ENCODE data around the gene TCERG1L. TPM values are rescaled to one million over a fixed set of nuclear protein-coding genes. Genes with fewer than 3 reads are reported as not detected.

Gene TCERG1L
- total RNA-seq, 1 donor from 2014 or later = 0.48 TPM

DNA sequence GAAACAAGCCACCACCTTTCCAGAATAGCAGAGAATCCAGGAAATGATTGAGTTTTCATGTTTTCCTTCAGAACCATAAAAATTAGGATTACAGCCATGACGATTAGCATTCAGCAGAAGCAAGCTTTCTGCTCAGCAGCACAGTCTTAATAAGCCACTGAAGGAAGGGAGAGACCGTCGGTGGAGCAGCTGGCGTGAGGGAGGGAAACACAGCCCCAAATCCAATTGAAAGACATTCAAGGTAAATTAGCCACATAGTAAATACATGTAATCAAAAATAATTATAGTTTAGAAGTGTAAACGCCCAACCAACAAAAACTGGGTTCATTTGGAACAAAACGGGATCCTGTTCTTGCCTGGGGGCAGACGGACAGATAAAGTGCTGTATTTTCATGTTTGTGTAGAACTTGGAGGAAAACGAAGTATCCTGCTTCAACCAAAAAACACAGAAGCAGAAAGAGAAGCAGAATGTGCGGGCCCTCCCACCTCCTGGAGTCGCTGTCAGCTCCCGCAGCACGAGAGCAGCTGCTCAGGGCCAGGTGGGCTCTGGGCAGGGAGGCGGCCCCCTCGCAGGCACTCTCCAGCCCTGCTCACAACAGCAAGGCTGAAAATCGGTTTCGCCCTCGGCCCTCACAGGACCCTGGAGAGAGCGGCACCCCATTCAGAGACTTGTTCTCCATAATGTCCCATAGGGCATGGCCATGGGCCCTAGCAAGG is 84.9 kb downstream of the TCERG1L start:
- DNase-seq (ENCODE audit: low spot score) = no peak

DNA sequence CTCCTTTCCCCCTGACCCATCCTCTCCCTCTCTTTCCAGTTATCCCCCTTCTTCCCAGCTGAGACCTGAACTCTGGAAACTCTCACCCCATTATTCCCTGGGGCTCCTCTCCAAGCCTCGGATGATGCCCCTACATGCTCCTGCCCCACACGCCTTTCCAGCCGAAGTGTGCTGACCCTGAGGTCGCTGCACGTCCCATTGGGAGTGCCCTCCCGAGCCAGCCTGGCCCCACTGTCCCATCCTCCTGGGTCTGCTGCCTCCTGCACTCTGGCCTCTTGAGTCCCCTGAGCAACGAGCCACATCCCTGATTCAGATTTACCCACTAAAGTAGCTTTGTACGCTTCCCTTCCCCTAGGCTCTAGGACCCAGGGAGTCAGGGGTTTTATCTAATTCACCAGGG is 87.4 kb downstream of the TCERG1L start:
- DNase-seq (ENCODE audit: low spot score) = no peak

DNA sequence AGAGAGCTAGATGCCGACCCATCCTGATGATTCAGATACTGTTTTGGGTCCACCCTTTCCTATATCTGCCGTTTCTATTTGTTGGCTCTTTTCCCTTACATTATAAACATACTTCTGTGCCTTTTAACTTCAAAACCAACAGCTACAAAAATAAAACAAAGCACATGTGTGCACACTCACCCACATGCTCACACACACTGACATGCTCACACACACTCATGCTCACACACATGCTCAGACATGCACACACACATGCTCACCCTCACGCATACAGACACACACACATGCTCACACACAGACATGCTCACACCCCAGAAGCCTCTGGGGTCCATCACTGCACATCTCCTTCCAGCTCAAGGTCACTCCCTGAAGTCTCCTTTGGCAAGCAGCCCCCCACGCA is 88.1 kb downstream of the TCERG1L start:
- DNase-seq (ENCODE audit: low spot score) = no peak

DNA sequence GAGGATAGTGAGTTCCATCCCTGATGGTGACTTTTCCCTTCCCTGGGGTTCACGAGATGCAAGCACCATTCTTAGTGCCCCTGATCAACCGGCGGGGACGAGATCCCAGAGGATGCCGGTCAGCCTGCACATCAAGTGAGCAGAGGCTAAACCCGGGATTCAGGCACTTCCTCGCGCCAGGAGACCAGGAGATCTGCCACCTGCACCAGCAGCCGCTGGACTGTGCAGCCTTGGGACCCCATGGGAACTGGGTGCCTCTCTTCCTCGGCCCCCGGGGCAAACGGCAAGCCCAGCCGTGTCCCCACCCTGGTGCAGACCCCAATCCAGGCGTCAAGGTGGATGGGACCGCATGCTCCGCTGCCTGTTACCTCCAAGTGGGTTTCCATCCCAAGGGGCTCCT is 88.5 kb downstream of the TCERG1L start:
- DNase-seq (ENCODE audit: low spot score) = no peak

DNA sequence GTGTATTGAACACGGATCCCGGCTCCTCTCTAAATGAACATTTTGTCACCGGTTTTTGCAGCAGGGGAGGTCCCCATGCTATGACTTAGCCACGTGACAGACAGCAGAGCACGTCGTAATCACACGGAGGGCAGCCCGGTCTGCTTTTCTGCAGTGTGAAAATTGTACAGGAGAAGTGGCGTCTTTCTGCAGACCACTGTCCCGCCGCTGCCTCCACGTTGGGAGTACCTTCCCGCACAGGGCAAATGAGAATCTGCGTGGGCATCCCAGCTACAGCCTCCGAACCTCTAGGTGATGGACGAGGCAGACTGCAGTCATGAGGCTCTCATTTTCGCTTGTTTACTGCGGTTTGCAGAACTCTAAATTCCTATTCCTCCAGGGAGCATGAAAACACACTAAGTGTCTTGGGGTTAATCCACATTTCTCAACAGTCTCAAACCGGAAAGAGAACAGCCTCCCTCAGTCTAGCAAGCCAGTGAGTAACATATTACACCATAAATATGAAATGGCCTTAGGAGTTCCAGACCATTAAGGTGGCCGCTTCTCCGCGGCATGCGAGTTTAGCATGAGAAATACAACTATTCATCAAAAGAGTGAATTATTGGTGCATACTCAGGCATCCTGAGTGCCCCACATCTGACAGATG is 89.8 kb downstream of the TCERG1L start:
- no peak for DNase-seq (ENCODE audit: low spot score)

DNA sequence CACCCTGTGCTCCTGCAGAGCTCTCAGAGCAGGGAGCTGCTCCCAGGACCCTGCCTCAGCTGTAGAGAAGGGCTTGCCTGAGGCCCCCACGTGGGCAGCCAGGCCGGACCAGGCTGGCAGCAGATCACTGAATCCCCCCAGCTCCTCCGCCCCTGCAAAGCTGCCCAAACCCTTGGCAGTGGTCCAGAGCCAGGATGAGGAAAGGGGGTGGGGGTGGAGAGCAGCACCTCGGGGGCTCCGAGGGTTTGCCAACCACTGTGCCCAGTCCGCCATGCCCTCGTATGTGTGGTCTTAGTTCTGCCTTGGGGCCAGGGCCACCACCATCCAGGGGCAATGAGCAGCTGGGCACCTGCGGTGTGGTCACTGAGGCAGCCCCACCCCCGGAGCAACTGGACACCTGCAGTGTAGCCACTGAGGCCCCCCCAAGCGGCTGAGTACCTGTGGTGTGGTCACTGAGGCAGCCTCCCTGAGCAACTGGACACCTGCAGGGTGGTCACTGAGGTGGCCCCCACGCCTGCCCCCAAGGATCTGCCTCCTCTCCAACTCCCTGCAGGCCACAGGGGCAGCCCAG is 90.8 kb downstream of the TCERG1L start:
- no peak for DNase-seq (ENCODE audit: low spot score)

DNA sequence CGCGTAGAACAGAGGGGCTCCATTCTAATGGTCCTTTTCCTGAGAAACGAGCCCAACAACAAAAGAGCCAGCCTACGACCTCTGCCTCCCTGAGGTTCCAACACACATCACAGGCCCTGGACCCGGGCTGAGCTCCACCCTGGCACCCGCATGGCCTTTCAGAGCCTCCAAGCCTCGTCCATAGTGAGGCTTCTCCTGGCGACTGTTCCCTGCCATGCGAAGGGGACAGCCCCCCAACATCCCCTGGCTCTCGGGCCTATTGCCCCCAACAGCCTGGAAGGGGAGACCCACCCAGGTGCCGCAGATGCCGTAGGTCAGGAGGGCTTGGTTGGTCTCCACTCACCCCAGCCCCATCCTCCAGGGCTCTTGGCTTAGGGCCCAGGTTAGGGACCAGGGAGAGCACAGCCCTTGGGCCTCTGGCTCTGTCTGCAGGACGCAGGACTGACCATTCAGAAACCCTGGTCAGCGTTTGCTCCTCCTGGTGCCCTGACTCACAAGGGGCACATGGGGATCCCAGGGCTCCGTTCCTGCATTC is 91.5 kb downstream of the TCERG1L start:
- DNase-seq (ENCODE audit: low spot score) = no peak

DNA sequence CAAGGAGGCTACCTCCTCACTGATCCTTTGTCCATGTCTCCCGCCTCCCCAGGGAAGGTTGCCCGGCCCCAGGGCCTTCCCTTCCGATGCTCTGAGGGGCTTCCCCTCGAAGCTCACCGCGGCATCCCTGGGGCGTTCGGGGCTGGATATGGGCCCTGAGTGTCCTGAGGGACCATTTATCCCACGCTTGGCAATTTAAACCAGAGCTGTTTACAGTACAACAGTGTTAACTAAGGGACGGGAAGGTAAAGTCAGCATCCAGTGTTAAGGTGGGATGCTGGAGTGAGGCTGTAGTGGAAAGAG is 92.0 kb downstream of the TCERG1L start:
- DNase-seq (ENCODE audit: low spot score) = no peak

DNA sequence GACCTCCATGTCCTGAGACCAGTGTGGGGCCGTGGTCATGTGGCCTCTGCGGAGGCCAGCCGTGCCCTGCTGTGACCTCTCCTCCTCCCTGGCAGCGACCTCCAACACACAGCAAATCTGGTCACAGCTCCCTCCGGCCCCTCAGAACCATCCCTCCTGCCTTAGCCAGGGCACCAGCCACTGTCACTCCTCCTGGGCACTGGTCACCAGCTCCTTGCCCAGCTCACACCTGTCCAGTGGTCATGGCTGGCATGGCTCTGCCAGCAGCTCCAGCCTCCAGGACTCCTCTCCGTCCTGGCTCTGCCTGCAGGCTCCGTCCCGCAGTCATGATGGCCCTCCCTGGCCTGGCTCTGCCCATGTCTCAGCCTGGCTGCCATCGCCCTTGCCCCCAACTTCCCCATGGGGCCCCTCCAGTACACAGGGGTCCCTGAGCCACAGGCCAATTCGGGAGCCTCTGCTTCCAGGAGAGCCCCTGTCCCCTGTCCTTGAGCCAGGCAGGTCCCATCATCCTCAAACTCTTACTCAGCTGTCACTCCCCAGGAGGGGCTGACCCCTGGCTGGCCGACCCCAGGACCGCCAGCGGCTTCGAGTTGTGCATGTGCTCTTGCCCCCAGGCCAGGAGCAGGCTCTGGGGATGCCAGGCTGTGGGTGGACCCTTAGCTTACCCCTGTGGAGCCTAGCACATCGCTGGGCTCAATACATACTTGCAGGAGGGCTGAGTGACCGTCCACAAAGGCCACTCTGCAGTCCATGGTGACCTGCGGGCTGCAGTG is 92.5 kb downstream of the TCERG1L start:
- DNase-seq (ENCODE audit: low spot score) = no peak

DNA sequence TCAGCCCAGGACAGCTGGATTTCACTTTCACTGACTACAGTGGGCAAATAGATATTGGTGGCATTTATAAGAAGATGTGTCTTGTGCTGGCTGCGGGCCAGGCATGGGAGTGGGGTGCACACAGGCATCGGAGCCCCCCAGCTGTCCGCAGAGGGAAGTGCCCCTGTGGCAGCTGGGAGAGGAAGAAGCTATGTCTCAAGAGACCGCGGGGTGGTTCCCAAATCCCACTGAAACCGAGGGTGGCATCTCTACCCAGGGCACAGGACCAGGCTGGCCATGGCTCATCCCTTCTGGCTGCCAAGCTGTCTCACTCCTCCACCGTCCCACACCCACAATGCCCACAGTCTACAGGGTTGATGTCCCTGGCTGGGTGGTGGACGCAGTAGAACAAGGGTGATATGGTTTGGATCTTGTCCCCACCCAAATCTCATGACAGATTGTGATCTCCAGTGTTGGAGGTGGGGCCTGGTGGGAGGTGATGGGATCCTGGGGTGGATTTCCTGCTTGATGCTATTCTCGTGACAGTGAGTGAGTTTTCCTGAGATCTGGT is 94.8 kb downstream of the TCERG1L start:
- no peak for DNase-seq (ENCODE audit: low spot score)

DNA sequence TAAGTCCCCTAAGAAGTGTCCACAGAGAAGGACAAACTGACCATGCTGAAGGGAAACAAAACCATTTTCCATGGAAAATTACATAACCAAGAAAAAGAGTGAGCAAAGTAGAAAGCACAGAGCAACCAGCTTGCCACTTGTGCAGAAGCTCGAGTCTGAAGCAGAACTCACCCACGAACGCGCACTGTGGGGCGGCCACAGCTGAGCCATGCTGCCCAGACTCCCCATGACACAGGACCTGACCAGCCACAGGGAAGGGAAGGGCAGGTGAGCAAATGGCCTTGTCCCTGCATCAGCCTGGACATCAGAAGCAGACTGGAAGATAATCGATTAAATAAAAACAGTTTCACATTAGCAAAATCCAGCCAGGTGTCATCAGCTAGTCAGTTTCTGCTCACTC is 95.7 kb downstream of the TCERG1L start:
- no peak for DNase-seq (ENCODE audit: low spot score)

DNA sequence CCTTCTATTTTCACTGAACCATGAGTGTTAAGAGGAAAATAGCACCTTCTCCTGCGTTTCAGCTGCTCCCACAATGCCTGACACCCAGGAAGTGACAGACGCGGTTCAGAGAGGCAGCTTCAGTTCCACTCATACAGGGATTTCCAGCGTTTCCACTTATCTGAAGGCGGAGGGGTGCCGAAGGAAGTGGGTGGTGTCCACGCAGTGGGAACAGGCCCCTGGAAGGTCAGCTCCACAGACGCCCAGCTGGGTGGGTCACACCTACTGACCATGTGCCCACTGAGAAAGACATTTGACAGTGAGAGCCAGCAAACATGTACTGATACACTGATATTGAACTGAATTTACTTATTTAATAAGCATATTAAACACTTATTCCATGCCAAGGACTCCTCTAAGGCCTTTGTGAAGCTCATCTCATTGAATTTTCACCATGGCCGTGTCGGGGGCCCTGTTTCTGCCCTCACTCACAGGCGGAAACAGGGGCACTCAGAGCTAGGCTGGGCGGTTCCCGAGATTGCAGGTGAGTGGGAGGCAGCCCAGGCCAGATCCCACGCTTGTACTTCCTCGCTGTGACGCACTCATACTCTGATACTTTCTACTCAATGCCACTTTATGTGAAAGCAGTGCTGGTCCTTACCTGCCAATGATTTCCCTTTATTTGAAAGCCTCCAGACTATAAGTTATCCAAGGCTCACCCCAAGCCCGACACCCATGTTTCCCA is 96.8 kb downstream of the TCERG1L start:
- DNase-seq (ENCODE audit: low spot score) = no peak

DNA sequence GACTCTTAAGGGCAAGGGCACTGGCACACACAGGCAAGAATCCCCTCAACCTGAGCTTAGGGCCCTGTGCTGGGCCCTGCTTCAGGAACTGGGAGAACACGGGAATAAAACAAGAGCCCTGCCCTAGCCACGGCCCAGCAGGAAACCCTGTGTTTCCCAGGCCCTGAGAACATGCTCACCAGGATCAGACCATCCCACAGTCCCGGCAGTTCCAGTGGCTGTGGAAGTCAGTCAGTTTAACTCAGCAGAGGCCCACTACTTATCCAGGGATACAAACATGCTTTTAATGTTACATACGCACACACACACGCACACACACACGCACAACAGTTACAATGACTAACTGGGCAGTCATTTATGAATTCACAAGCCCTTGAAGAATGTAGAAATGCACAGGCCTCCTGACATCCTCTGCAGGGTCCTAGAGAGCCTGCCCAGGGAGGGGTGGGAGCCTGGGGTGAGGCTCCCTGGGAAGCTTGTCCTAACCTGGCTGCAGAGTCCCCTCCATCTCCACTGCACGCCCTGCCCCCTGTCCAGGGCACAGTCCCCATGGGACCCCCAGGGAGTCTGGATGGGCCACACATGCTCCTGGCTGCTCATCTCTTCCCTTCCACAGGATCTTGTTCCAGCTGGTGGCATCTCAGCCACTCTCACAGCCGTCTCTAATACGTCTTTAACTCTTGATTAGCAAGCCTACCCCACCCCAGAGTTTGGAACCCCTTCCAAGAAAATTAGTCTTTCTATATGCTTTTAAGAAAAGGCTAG is 97.6 kb downstream of the TCERG1L start:
- DNase-seq (ENCODE audit: low spot score) = peak; percentile 63

DNA sequence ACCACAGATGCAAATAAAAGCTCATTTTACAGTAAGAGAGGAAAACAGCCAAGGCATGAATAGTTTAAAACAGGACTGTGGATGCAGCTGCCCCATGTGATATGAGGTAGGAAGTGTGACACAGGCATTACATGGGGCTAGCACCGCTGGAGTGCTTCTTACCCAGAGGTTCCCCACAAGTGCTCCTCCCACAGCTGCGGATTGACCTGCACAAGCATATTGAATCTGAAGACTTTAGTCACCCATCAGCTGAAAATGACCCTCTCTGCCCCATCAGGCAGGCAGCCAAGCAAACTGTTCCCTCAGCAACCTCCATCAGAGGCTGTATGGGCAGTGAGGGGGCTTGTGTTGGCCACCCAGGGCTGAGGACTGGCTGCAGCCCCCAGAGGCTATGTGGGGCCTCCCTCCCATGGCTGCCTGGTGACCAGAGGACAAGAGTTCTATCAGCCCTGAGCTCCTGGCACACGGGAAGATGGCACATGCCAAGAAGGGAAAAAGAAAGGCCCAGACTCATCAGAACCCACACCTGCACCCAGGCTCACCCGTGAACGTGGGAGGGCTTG is 98.7 kb downstream of the TCERG1L start:
- no peak for DNase-seq (ENCODE audit: low spot score)

DNA sequence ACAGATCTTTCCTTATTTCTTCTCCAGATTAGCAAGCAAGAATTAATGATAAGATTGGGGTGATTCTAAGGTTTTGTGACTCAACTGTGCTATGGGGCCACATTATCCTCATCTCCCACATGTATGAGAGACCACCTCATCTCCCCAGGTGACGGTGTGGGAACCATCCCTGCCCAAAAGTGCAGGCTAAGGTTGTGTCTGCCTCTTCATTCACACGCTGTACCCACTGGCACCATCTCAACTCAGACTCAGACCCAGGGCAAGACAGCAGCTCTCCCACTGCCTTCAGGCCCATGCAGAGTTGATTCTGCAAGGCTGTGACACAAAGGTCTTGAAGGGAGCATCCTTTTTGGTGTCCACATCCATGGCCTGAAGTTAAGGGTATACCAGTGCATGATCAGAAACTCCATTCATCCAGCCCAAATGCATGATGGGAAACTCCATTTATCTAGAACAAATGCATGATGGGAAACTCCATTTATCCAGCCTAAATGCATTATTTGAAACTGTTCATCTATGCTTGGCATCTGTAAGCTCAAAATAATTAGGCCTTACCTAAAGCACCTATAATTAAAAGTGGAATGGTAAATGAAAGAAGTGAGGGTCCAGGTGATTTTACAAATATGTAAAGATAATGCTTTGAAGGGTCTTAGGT is 99.4 kb downstream of the TCERG1L start:
- DNase-seq (ENCODE audit: low spot score) = no peak

DNA sequence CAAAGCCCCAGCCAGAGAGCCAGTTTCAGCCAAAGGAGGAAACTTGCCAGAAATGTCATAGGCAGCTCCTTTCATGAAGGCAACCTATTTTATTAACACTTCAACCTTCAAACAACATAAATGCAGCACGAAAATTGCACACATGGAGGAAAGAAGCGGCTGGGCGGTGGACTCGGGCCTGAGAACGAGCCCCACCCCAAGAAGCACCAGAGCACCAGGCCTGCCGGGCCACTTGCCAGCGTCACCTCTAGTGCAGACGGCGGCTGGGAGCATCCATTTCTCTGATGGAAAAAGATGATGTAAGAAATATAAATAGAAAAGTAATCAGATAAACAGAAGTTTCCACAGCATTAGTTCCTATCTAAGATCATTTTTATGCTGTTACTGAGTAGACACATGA is 100.0 kb downstream of the TCERG1L start:
- DNase-seq (ENCODE audit: low spot score) = no peak

DNA sequence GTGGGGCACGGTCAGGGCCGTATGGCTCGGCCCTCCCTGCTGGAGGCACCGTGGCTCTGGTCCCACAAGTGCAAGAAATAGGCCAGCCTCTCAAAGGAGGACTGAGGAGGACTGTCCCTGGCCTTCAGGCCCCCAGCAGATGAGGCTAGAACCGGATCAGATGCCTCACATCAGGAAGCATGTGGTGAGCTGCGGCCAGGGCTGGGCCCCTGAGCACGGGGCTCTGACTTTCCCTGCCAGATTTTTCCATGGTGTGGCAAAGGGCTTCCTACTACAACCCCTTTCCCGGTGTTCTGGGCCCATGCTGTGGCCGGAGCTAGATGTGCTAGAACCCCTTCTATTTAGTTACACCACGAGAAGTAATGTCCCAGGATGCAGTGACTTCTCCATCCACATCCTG is 100.4 kb downstream of the TCERG1L start:
- no peak for DNase-seq (ENCODE audit: low spot score)

DNA sequence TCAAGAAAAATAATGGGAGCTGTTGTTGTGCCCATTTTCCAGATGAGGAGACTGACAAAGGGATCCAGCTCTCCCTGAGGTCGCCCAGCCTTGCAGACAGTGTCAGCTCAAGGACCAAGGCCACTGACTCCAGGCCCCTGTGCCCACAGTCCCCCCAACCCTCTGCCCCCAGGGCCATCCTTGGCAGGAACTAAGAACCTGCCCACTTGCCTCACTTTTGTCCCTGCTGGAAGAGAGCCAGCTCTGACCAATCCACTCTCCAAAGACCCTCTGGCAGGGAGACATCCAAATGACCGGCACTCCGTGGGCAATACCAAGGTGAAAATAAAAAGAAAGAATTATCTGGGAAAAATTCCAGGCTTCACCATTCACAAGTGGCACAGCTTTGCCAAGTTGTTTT is 101.3 kb downstream of the TCERG1L start:
- DNase-seq (ENCODE audit: low spot score) = no peak

DNA sequence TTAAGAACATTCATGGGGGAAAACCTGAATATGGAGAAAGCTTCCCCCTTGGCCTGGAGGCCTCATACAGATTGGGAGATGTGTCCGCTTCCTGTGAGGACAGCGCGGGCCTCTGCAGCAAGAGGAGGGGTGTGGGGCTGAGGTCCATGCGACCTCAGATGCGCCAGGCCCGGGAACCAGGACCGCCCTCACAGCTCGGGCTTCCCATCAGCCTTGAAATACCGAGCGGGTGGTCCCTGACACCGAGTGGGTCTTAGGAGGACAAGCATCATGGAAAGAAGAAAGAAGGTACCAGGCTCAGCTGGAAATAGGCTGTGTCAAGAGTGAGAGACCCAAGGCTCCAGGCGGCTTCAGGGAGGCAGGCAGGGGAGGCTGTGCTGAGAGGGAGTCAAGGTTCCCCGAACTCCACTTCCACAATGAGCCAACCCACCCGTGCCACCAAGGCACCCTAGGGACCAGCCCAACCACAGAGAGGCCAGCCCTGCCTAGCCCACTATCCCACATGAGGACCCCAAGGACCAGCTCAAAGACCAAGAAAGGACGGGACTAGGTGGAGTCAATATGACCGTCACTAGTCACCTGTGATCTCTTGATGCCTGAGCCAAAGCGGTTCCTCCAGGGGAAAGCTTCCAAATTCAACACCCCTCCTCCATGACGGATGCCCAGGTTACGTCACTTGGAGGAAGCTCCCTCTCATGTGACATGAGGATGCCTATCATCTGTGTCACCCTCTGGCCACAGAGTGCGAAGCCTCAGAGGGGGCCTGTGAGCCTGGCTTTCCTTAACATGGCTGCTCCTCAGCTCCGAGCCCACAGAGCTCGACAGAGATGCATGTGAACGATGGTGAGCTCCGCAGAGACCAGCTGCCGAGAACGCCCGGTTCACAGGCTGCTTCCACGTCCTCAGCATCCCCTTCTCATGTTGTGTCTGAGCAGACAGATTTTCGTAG is 103.7 kb downstream of the TCERG1L start:
- no peak for DNase-seq (ENCODE audit: low spot score)

Data from umbilical cord (tissue), 2 donors.